ENCODE measurements around the gene SLC25A27.

- no peak for TF ChIP-seq POLR2A (IDR thresholded peaks at IDR 0.05)
- TF ChIP-seq, protein P1, sequence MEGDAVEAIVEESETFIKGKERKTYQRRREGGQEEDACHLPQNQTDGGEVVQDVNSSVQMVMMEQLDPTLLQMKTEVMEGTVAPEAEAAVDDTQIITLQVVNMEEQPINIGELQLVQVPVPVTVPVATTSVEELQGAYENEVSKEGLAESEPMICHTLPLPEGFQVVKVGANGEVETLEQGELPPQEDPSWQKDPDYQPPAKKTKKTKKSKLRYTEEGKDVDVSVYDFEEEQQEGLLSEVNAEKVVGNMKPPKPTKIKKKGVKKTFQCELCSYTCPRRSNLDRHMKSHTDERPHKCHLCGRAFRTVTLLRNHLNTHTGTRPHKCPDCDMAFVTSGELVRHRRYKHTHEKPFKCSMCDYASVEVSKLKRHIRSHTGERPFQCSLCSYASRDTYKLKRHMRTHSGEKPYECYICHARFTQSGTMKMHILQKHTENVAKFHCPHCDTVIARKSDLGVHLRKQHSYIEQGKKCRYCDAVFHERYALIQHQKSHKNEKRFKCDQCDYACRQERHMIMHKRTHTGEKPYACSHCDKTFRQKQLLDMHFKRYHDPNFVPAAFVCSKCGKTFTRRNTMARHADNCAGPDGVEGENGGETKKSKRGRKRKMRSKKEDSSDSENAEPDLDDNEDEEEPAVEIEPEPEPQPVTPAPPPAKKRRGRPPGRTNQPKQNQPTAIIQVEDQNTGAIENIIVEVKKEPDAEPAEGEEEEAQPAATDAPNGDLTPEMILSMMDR (IDR thresholded peaks at IDR 0.05), result no peak
Measured at GRCh38 chr6:46618726-46619125, 34.0 kb upstream of the SLC25A27 start.
